NOMO-1 treated with DMSO at 0.1 percent for 48 hours (cell line): ENCODE data around the gene MXRA7.
"Not testable (repeated sequence)": the region's sequence is repeated elsewhere in the genome, so short reads cannot be mapped to it uniquely, and the experiment has no call there.

Experiments used
- DNase-seq: peaks from one replicate; lab custom pipeline; 2025; ENCODE audit not compliant: unreplicated experiment; lab: John Stamatoyannopoulos, UW

Gene MXRA7

GRCh38 chr17:76716146-76716838 lies 5.5 kb upstream of the MXRA7 start:
- peak; percentile 99 for DNase-seq

GRCh38 chr17:76715496-76715830 lies 4.7 kb upstream of the MXRA7 start:
- no peak for DNase-seq

GRCh38 chr17:76714822-76715495 lies 4.2 kb upstream of the MXRA7 start:
- peak; percentile 40 for DNase-seq

- no peak for DNase-seq
These were observed 3.6 kb upstream of the MXRA7 start for GRCh38 chr17:76714336-76714735.

GRCh38 chr17:76713765-76714164 lies 3.0 kb upstream of the MXRA7 start:
- no peak for DNase-seq

GRCh38 chr17:76712321-76712720 lies 1.6 kb upstream of the MXRA7 start:
- not testable (repeated sequence) for DNase-seq

- not testable (repeated sequence) for DNase-seq
These were observed 558 bp downstream of the MXRA7 start for GRCh38 chr17:76709951-76710862.

GRCh38 chr17:76709077-76709950 lies 1.5 kb downstream of the MXRA7 start:
- DNase-seq = no peak

- no peak for DNase-seq
These were observed 2.6 kb downstream of the MXRA7 start for GRCh38 chr17:76707985-76708807.

GRCh38 chr17:76706817-76707216 lies 3.9 kb downstream of the MXRA7 start:
- DNase-seq = no peak

- DNase-seq = no peak
These were observed 6.0 kb downstream of the MXRA7 start for GRCh38 chr17:76704805-76705204.

- DNase-seq = no peak
These were observed 7.7 kb downstream of the MXRA7 start for GRCh38 chr17:76702941-76703637.

GRCh38 chr17:76702076-76702475 lies 8.7 kb downstream of the MXRA7 start:
- no peak for DNase-seq

GRCh38 chr17:76701471-76701967 lies 9.2 kb downstream of the MXRA7 start:
- no peak for DNase-seq

GRCh38 chr17:76700617-76701470 lies 9.9 kb downstream of the MXRA7 start:
- DNase-seq = no peak

GRCh38 chr17:76700270-76700616 lies 10.5 kb downstream of the MXRA7 start:
- DNase-seq = no peak

- DNase-seq = not testable (repeated sequence)
These were observed 12.2 kb downstream of the MXRA7 start for GRCh38 chr17:76698466-76698977.
